ENCODE results near the gene DDTL.
"Not testable (repeated sequence)": the region's sequence is repeated elsewhere in the genome, so short reads cannot be mapped to it uniquely, and the experiment has no call there.

Gene DDTL

DNA sequence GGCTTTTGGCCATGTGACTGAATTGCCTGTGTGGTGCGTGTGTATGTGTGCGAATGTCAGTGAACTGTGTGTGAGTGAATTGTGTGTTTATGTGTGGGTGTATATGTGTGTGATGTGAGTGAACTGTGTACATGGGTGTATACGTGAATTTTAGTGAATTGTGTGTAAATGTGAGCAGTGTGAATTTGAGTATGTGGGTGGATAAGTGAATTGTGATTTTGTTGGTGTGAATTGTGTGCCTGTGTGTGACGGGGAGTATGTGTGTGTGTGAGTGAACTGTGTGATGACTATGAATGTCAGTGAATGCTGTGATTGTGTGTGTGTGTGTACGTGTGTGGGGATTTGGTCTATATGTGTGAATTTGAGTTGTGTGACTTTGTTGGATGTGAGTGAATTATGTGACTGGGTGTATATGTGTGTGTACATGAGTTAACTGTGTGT lies 3.5 kb downstream of the DDTL start:
- DNase-seq (ENCODE audit: low read depth) = no peak

DNA sequence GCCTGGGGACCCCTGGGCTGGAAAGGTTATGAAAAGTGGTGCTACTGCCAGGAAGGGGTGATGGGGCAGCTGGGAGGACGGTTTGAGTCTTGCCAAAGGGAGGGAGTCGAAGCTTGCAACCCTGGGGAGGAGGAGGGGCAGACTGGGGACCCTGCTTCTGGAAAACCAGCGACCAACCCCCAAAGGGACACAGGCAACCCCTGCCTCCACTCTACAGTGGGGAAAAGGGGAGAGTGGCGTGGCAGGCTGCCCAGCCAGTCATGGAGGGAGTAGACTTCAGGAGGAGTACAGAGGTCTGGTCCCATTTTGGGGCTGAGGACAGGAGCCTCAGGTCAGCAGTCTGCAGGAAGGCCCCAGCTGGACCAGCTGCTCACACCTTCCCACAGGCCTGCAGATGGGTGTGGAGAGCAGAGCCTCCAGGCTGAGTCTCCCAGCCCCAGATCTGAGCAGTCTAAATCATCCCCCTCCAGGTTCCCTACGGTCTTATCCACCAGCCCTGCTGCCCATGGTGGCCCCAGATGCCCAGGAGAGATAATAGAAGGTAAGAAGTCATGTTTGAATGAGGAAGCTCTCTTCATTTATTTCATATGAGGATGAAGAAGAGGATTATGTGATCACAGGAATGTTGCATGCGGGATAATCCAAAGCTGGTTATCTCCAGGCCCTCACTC lies 4.3 kb downstream of the DDTL start:
- DNase-seq (ENCODE audit: low read depth) = no peak

DNA sequence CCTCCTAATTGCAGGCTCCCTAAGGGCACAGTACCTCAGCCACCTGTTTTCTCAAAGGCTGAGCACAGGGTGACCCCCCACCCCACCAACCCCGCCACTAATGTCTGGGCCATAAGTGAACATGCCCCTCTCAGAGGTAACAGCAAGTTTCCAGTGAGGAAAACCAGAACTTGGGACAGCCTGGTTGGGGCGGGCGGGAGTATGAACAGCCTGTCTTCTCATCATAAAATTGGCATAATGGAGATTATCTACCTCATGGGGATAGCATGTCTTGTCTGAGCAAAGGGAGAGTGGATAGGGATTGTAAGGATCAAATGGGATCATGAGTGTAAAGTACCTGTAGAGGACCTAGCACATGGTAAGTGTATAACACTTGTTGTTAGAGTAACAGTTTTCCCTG lies 5.2 kb downstream of the DDTL start:
- not testable (repeated sequence) for DNase-seq (ENCODE audit: low read depth)

DNA sequence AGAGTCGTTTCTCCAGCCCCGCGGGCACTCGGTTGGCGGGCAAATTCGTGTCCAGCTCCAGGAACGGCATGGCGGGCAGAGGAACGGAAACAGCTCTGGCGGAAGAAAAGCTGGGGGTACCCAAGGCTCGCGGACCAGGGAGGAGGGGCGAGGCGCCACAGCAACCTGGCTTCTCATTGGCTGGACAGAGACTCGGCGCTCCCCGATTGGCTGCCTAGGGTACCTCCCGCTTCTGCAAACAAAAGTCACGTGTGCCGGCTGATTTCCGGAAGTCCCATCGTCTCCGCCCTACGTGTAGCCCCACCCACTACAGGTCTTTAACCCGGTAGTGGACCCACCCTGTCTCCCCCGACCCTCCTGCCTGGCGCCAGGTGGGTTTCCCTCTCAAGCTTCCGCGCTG lies 7.7 kb downstream of the DDTL start, which contains the start of gene DDT:
DDT (minus strand) TSS at position 97 of the 400 bp plus-strand sequence; CDS start at position 70, 27 bp downstream.
- not testable (repeated sequence) for DNase-seq (ENCODE audit: low read depth)

DNA sequence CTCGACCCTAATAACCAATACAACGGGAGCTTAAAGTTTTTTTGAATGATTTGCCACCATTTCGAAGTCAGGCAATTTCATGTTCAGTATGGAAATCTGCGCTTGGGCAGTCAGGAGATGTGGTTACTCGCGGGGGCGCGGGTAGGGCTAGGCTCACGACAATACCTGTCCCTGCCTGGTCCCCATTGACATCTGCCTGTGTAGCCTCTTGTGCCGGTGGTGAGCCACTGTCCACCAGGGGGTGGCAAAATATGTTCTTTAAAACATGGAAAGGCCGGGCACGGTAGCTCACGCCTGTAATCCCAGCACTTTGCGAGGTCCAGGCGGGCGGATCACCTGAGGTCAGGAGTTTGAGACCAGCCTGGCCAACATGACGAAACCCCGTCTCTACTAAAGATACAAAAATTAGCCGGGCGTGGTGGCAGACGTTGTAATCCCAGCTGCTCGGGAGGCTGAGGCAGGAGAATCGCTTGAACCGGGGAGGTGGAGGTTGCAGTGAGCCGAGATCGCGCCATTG lies 8.2 kb downstream of the DDTL start:
- DNase-seq (ENCODE audit: low read depth) = not testable (repeated sequence)

DNA sequence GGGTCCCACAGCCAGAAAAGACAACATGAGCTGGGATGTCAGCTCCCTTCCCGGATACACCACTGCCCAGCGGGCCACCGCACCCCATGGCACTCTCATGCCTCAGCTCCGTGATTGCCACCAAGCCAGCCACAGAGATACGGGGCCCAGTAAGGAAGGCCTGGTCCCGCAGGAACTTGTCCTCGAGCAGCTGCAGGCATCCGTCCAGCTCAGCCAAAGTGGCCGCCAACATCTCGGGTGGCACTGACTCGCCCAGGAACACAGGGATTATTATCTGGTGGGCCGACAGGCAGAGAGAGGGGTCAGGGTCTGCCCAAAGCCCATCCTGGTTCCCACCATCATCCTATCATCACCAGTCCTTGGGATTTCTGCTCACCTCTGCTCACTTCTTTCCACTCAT lies 10.6 kb downstream of the DDTL start:
- DNase-seq (ENCODE audit: low read depth) = not testable (repeated sequence)

DNA sequence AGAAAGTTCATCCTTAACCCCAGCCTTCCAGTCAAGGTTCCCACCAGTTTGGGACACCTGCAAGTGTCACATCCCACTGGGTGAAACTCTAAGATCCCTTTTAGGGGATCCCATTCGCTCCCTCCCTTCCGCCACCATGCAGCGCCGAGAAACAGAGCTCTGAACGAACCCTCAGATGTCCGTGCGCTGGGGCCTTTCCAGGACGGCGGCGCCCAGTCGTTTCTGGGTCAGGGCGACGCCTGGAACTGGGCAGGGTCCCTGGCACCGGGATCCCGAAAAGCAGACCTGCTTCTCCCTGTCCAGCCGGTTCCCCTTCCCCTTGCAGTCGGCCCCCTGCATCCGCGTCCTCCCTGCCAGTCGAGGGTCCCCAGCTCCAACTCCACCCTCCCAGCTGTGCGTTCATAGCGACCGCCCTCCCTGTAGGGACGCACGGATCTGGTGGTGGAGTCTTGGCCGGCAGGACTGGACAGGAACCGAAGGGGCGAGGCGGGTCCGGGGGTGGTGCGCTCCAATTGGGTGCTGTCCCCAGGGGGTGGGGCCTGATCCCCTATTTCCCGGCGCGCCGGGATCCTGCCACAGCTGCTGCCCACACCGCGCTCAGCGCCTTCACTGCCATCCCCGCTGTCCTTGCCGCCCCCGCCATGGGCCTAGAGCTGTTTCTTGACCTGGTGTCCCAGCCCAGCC lies 13.0 kb downstream of the DDTL start, which contains the start of gene GSTT2:
GSTT2 (plus strand) TSS at position 578 of the 684 bp plus-strand sequence.
- not testable (repeated sequence) for DNase-seq (ENCODE audit: low read depth)

DNA sequence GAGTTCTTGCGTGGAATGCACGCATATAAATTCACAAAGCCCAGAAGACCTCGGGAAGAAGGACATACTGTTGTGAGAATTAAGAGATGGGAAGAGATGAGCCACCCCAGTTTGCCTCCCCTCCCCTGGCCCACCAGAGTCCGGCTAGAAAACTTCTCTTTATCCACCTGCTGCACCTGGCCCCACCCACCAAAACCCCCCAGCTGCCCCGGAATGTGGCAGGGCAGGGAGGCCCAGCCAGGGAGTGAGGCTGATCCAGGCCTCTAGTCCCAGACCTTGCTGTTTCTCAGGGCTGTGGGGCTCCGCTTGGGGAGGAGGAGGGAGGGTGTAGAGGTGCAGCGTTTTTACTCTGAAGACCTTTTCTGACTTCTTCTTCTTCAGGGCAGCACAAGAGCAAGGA lies 13.9 kb downstream of the DDTL start:
- not testable (repeated sequence) for DNase-seq (ENCODE audit: low read depth)

DNA sequence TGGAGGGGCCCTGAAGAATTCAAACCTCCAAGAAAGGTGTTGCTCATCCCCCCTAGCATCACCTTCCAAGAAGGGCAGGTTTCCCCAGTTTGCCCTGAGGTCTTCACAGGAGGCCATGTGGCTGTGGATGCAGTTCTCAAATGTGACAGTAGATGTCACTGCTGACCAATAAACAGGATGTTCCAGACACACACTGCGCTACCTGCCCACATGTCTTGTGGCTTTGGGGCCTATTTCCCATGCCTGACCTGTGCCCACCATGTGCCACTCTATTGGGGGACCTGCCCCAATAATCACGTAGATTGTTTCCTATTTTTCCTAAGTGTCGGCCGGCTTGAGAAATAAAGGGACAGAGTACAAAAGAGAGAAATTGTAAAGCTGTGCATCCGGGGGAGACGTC lies 17.7 kb downstream of the DDTL start:
- DNase-seq (ENCODE audit: low read depth) = no peak

DNA sequence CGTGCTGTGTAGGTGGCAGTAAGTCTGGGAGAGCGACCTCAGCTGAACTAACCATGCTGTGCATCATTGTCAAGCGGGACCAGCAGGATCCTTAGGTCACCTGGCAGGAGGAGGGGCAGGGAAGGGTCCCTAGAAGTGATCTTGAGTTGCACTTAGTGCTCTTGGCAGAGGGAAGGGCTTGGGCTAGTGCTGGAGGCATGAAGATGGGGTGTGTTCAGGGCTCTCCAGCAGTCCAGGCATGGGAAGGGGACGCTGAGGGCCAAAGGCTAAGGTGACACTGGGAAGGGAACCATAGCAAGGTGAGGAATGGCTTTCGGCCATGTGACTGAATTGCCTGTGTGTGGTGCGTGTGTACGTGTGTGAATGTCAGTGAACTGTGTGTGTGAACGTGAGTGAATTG lies 19.4 kb downstream of the DDTL start:
- not testable (repeated sequence) for DNase-seq (ENCODE audit: low read depth)

DNA sequence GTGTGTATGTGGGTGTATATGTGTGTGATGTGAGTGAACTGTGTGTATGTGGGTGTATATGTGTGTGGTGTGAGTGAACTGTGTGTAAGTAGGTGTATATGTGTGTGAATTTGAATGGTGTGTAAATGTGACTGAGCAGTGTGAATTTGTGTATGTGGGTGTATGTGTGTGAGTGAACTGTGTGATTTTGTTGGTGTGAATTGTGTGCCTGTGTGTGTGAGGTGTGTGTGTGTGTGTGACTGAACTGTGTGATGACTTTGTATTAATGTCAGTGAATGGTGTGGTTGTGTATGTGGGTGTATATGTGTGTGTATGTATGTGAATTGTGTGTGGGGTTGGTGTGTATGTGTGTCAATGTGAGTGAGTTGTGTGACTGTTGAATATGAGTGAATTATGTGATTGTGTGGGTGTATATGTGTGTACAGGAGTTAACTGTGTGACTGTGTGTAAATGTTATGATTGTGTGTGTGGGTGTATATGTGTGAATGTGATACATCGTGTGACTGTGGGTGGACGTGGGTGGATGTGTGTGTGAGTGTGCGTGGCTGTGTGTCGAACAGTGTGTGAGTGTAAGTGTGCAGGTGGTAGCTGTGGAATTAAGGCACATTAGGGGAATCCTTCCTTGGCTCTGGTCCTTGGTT lies 20.0 kb downstream of the DDTL start:
- DNase-seq (ENCODE audit: low read depth) = not testable (repeated sequence)

DNA sequence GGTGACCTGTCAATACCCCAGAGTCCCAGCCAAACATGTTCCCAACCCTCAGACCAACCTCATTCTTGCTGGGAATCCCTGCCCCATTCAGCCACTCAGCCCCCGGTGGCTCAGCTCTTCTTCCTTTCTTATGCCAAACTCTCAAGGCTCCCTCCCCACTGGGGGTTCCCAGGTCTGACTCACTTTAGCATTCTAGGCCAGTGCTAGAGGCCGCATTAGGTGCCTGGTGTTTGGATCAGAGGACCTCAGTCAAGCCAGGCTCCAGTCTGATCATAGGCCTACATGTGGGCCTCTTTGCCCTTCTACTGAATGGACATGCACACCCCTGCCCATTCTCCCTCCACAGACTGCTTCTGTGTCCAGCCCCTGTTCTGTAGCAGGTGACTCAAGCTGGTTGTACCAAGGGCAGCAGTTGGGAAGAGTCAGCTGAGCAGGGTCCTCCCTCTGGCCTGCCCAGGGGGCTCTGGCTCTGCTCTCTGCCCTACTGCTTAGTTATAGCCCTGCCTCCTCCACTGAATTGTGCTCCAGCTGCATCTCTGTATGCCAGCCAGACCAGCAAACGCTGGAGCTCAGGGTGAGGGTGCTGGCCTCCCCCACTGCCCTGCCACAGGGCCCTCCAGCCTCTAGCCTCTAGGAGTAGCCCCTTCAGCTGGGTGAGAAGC lies 23.0 kb downstream of the DDTL start:
- not testable (repeated sequence) for DNase-seq (ENCODE audit: low read depth)

DNA sequence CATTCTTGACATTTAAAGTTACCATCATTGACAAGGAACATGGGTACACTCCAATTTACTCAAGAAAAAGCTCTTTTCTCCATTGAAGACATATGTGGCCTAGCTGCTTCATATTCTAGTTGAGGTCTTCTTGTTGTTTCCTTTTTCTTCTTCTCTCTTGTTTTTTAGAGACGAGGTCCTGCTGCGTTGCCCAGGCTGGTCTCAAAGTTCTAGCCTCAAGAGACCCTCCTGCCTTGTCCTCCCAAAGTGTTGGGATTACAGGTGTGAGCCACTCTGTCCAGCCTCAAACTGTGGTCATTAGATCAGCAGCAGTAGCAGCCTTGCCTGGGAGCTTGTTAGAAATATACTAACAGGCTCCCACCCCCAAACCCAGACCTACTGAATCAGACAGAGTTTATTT lies 26.4 kb downstream of the DDTL start:
- not testable (repeated sequence) for DNase-seq (ENCODE audit: low read depth)

DNA sequence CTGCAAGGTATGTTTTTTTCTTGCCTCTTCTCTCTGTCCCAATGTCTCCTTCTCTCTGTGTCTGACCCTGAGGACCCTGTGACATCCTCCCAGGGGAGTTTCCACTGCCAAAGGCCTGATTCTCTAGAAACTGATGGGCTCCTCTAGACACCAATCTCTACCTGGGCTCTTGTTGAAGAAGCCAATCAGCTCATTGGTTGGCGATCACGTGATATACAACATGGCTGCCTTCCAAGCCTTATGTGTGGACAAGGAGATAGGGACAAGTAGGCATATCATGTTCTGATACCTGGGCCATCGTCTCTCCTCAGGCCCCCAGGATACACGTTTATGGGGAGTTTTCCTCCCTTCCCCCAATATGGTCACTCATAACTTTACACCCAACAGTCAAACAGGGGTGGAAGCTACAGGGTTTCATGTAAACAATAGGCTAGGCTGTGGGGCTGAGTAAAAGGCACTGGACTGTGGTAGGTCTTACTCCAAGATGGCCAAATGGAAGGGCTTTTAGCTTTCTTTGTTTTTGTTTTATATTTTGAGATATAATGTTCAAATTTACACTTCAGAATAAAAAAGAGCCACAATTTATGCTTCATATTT lies 27.0 kb downstream of the DDTL start:
- not testable (repeated sequence) for DNase-seq (ENCODE audit: low read depth)

DNA sequence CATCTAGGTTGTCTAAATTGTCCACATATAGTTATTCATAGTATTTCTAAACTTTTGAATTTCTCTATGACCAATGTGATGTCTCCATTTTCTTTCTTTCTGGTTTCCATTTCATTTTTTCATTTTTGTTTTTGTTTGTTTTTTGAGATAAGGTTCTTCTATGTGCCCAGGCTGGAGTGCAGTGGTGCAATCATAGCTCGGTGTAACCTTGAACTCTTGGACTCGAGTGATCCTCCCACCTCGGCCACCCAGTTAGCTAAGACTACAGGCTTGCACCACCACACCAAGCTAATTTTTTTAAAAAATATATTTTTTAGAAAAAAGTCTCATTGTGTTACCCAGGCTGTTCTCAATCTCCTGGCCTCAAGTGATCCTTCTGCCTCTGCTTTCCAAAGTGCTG lies 30.4 kb downstream of the DDTL start:
- no peak for DNase-seq (ENCODE audit: low read depth)

DNA sequence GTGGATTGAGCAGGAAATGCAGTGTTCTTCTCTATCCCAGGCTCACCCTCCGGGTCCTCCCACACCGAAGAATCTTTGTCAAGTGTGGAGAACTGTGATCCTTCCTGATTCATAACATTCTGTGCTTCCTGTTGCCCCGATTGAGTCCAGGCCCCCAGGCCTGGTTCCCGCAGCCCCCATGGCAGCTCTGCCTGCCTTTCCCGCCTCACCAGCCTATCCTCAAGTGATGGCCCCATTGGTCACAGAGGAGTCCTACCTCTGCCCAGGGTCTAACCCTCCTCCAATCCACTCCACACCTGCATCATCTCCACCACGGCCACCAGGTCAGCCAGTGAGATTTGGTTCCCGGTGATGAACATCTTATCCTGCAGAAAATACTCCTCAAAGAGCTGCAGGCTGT lies 33.1 kb downstream of the DDTL start:
- DNase-seq (ENCODE audit: low read depth) = not testable (repeated sequence)

DNA sequence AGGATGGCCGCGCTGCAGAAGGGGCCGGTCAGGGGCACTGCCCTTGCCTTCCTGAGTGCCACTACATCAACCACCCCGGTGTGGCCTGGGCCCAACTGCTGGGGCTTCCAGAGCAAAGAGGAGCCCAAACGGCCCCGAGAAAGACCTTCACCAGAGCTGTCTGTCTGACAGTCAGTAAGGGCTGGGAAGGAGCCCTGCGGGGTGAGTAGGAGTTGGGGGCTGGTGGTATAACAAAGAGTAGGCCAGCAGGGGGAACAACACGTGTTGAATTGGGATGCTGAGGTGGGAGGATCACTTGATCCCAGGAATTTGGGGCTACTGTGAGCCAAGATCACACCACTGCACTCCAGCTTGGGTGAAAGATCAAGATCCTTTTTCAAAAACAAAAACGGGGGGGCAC lies 34.6 kb downstream of the DDTL start:
- DNase-seq (ENCODE audit: low read depth) = no peak

DNA sequence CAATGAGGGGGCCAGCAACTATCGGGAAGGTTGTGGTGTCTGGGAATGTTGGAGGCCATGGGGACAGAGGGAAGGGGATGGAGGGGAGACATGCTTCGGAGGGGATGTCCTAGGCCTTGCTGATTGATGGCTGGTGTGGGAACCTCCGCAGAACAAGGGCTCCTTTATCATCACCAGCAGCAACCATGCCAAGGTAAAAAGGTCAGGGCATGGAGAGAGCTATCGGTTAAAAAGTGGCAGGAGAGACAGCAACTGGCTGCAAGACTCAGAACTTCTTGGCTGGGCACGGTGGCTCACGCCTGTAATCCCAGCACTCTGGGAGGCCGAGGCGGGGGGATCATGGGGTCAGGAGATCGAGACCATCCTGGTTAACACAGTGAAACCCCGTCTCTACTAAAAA lies 35.6 kb downstream of the DDTL start:
- no peak for DNase-seq (ENCODE audit: low read depth)

DNA sequence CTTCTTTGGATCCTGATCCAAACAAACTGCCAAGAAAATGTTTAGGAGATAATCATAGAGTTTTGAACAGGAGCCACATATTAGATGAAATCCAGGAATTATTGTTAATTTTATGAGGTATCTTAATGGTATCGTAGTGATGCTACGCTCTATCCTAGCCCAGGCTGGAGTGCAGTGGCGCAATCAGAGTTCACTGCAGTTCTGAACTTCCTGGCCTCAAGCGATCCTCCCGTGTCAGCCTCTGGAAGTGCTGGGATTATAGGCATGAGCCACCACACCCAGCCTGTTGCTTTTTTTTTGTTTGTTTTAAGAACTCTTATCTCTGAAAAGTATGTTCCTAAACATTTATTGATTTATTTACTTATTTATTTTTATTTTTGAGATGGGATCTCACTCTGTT lies 36.2 kb downstream of the DDTL start:
- DNase-seq (ENCODE audit: low read depth) = no peak

DNA sequence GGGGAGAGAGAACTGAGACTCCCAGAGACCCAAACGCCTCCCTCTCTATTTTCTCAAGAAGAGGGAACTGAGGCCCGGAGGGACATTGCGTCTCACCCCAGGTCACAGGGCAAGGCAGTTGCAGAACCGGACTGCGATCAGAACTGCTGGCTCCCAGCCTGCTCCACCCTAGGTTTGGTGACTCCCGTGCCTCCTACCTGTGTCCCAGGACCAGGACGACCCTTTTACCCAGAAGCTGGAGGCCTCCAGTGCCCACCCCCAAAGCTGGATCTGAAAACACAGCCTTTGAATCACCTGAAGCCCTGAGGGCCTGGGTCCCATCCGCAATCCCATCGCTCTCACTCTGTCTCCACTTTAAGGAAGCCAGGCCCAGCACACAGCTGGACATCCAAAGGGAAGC lies 37.2 kb downstream of the DDTL start:
- DNase-seq (ENCODE audit: low read depth) = no peak

DNA sequence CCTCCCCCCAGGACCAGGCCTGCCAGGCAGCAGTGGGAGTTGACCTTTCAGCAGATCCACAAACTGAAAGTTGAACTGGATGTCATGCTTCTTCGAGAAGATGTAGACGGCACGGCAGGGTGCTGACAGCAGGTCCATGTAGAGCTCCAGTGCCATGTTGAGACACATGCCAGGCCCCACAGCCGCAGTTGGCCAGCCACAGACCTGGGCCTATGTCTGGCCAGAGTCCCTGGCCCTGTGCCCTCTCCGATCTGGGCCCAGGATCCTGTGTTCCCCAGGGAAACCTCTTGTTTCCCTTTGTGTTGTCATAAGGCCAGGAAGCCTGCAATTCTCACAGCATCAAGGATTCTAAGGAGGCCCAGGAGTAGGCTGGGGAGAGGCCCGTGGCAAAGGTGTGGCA lies 38.5 kb downstream of the DDTL start, which contains the start of gene GSTT4:
GSTT4 (minus strand) TSS at position 253 of the 400 bp plus-strand sequence; CDS start at position 156, 97 bp downstream.
- no peak for DNase-seq (ENCODE audit: low read depth)
